Esophagus squamous epithelium (tissue), 4 donors: ENCODE results near the gene MEF2C.

ENCODE experiments used
- CTCF ChIP-seq, 6 experiments: fragments of 450-650 bp in 4 of 6; fragments of 200-600 bp in 2 of 6; sonication (generic) in 2 of 6; IDR thresholded peaks; one replicate each; pipeline ENCODE4 v1.5.1; 2016 to 2019; ENCODE audit warnings: antibody characterized with exemption in 6 of 6, mild to moderate bottlenecking in 4 of 6, moderate library complexity in 4 of 6
- POLR2A ChIP-seq, 4 donors: fragments of 450-650 bp; IDR thresholded peaks; one replicate each; pipeline ENCODE4 v1.6.1; 2017; ENCODE audit warnings: antibody characterized with exemption in 4 of 4, mild to moderate bottlenecking in 4 of 4, moderate library complexity in 3 of 4

GRCh38 chr5:88732181-88732633 lies 150.8 kb downstream of the MEF2C start:
- TF ChIP-seq POLR2A (IDR thresholded peaks at IDR 0.05) (no peak), CTCF (IDR thresholded peaks at IDR 0.05) (no peak)
